ENCODE measurements around the gene ZNF814. TPM values are rescaled to one million over a fixed set of nuclear protein-coding genes. Genes with fewer than 3 reads are reported as not detected.

The ZNF814 gene
- total RNA-seq, 4 donors from 2014 or later, result 5.8 to 9.4 (median 7.5) TPM

GRCh38 chr19:57819475-57820148 is 69.2 kb downstream of the ZNF814 start:
- intact Hi-C loops (cut with DNase I), result loop anchor here (10.0 kb wide), 1 partner anchor 75 kb away; the partner anchor contains the start of gene ZNF776
- WGBS, result 0% methylated on average over 16 of the region's 44 CpGs

GRCh38 chr19:57818378-57818777 is 70.5 kb downstream of the ZNF814 start:
- WGBS, result 94% methylated on average over 7 of the region's 7 CpGs
- no peak for TF ChIP-seq EP300 (IDR thresholded peaks at IDR 0.05)
- TF ChIP-seq POLR2A (IDR thresholded peaks at IDR 0.05; ENCODE audit: low read depth), result no peak
- TF ChIP-seq CTCF (IDR thresholded peaks at IDR 0.05), result no peak
- TF ChIP-seq POLR2AphosphoS5 (IDR thresholded peaks at IDR 0.05), result no peak
- intact Hi-C loops (cut with DNase I), result loop anchor here (10.0 kb wide), 1 partner anchor 74 kb away; the partner anchor contains the start of gene ZNF776

More at GRCh38 chr19:57819475-57820148, 69.2 kb downstream of the ZNF814 start:
- Histone ChIP-seq H3K4me1 (peaks cover 18 to 38% (median 32%) of the 10 kb centered on the region in 4 donors), H3K27me3 (no peaks in the 10 kb centered on the region), H3K4me3 (peak overlapping the region; percentile 70 to 81 (median 80)), H3K9me3 (no peaks in the 10 kb centered on the region), H3K36me3 (peaks cover 0 to 12% (median 3%) of the 10 kb centered on the region in 4 donors), H3K27ac (replicated peaks in 1 of 4) (peak overlapping the region; percentile 76 to 84 (median 78))
- TF ChIP-seq EP300 (IDR thresholded peaks at IDR 0.05) (no peak), POLR2A (IDR thresholded peaks at IDR 0.05; ENCODE audit: low read depth) (no peak), CTCF (IDR thresholded peaks at IDR 0.05) (peak in 1 of 3 experiments; percentile 29), POLR2AphosphoS5 (IDR thresholded peaks at IDR 0.05) (peak; percentile 75 to 83)
- peak; percentile 94 for DNase-seq (ENCODE audit: extremely low spot score)

GRCh38 chr19:57817976-57818375 is 70.9 kb downstream of the ZNF814 start:
- Histone ChIP-seq H3K9me3 (no peaks in the 10 kb centered on the region), H3K27me3 (no peaks in the 10 kb centered on the region), H3K4me1 (peaks cover 21 to 43% (median 39%) of the 10 kb centered on the region in 4 donors), H3K4me3 (no peak overlapping the region), H3K36me3 (peaks cover 0 to 12% (median 0%) of the 10 kb centered on the region in 4 donors), H3K27ac (replicated peaks in 1 of 4) (no peak overlapping the region)
- DNase-seq (ENCODE audit: extremely low spot score), result no peak
- TF ChIP-seq POLR2A (IDR thresholded peaks at IDR 0.05; ENCODE audit: low read depth), result no peak
- WGBS, result 96% methylated on average over 14 of the region's 14 CpGs
- intact Hi-C loops (cut with DNase I), result loop anchor here (10.0 kb wide), 1 partner anchor 73 kb away; the partner anchor contains the start of gene ZNF776

More at GRCh38 chr19:57818378-57818777, 70.5 kb downstream of the ZNF814 start:
- H3K27me3 ChIP-seq, result no peaks in the 10 kb centered on the region
- DNase-seq (ENCODE audit: extremely low spot score), result no peak
- no peak overlapping the region for H3K4me3 ChIP-seq
- H3K27ac ChIP-seq (replicated peaks in 1 of 4), result no peak overlapping the region
- peaks cover 0 to 12% (median 0%) of the 10 kb centered on the region in 4 donors for H3K36me3 ChIP-seq
- peaks cover 21 to 45% (median 40%) of the 10 kb centered on the region in 4 donors for H3K4me1 ChIP-seq
- H3K9me3 ChIP-seq, result no peaks in the 10 kb centered on the region

- 82% methylated on average over 7 of the region's 7 CpGs for WGBS
- no peaks in the 10 kb centered on the region for H3K27me3 ChIP-seq
- peaks cover 16 to 44% (median 36%) of the 10 kb centered on the region in 4 donors for H3K4me1 ChIP-seq
- DNase-seq (ENCODE audit: extremely low spot score), result no peak
- H3K9me3 ChIP-seq, result no peaks in the 10 kb centered on the region
- no peak overlapping the region for H3K4me3 ChIP-seq
- H3K36me3 ChIP-seq, result peaks cover 0 to 11% (median 5%) of the 10 kb centered on the region in 4 donors
- intact Hi-C loops (cut with DNase I), result loop anchor here (10.0 kb wide), 1 partner anchor 72 kb away; the partner anchor contains the start of gene ZNF776
- TF ChIP-seq CTCF (IDR thresholded peaks at IDR 0.05) (no peak), POLR2A (IDR thresholded peaks at IDR 0.05; ENCODE audit: low read depth) (no peak), POLR2AphosphoS5 (IDR thresholded peaks at IDR 0.05) (no peak), EP300 (IDR thresholded peaks at IDR 0.05) (no peak)
- no peak overlapping the region for H3K27ac ChIP-seq (replicated peaks in 1 of 4)
These were observed 72.2 kb downstream of the ZNF814 start for GRCh38 chr19:57816652-57817051.
